ENCODE results near the gene DNAJC12.

Gene DNAJC12

DNA sequence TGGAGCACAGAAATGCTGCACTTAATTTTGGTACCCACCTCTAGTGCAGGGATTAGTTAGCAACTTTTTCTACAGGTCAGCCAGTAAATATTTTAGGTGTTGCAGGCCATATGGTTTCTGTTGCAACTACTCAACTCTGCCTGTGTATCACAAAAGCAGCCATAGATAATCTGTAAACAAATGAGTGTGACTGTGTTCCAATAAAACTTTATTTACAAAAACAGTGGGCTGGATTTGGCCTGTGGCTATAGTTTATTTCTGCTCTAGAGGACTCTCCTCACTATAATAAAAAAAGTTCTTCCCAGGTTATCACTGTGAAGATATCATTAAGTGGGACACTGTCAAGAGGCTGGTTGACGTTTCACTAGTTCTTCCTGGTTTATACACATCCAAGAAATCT is 65.8 kb downstream of the DNAJC12 start:
- Histone ChIP-seq H3K9me3 (ENCODE audit: severe bottlenecking) (no peaks in the 10 kb centered on the region), H3K36me3 (no peaks in the 10 kb centered on the region), H3K27me3 (ENCODE audit: insufficient read depth, low read depth, severe bottlenecking) (peaks cover 20% of the 10 kb centered on the region), H3K27ac (no peak overlapping the region), H3K4me3 (ENCODE audit: low read depth, low read length) (no peak overlapping the region)
- no peak for DNase-seq
- TF ChIP-seq, protein P1, sequence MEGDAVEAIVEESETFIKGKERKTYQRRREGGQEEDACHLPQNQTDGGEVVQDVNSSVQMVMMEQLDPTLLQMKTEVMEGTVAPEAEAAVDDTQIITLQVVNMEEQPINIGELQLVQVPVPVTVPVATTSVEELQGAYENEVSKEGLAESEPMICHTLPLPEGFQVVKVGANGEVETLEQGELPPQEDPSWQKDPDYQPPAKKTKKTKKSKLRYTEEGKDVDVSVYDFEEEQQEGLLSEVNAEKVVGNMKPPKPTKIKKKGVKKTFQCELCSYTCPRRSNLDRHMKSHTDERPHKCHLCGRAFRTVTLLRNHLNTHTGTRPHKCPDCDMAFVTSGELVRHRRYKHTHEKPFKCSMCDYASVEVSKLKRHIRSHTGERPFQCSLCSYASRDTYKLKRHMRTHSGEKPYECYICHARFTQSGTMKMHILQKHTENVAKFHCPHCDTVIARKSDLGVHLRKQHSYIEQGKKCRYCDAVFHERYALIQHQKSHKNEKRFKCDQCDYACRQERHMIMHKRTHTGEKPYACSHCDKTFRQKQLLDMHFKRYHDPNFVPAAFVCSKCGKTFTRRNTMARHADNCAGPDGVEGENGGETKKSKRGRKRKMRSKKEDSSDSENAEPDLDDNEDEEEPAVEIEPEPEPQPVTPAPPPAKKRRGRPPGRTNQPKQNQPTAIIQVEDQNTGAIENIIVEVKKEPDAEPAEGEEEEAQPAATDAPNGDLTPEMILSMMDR (IDR thresholded peaks at IDR 0.05; ENCODE audit: low read depth, low read length) = no peak

DNA sequence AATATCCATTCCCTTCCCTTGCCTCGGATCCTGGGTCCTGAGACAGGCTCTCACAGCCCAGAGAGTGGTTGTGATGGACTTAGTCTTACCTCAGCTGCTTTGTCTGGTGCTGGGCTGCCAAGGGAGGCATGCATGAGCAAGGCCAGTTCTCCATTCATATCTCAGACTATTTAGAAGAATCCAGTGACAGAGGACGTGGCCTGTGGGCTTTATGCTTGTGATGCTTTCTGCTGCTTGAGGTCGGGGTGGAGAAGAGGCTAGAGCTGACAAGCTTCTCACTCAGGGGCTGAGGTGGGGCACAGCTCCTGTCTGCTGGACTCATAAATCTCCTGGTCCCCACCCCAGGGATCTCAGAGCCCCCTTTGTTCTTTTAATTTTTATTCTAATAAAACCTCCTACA is 66.8 kb downstream of the DNAJC12 start:
- H3K27ac ChIP-seq = no peak overlapping the region
- DNase-seq = no peak
- no peak overlapping the region for H3K4me3 ChIP-seq (ENCODE audit: low read depth, low read length)
- TF ChIP-seq, protein P1 (IDR thresholded peaks at IDR 0.05; ENCODE audit: low read depth, low read length) = no peak
- no peaks in the 10 kb centered on the region for H3K36me3 ChIP-seq
- no peaks in the 10 kb centered on the region for H3K9me3 ChIP-seq (ENCODE audit: severe bottlenecking)
- peaks cover 25% of the 10 kb centered on the region for H3K27me3 ChIP-seq (ENCODE audit: insufficient read depth, low read depth, severe bottlenecking)

DNA sequence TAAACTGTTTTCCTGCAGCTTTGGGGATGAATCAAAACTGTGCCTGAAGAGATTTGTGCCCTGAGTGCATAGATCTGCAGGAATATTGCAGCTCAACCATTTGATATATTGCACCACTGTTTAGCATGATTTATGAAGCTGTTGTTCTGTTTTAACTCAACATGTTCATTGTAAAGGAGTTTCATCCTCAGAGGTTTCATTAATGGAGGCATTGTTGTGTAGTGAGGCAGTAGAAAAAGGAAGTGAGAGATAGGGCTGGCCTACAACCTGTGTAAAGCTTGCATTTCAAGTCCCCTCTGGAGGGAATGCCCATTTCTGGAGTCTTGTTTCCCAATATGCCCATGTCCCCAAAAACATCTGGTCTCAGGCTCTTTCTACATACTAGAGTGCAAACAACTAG is 67.5 kb downstream of the DNAJC12 start:
- no peaks in the 10 kb centered on the region for H3K9me3 ChIP-seq (ENCODE audit: severe bottlenecking)
- H3K36me3 ChIP-seq = no peaks in the 10 kb centered on the region
- no peak for DNase-seq
- TF ChIP-seq, protein P1 (IDR thresholded peaks at IDR 0.05; ENCODE audit: low read depth, low read length) = no peak
- peaks cover 25% of the 10 kb centered on the region for H3K27me3 ChIP-seq (ENCODE audit: insufficient read depth, low read depth, severe bottlenecking)
- no peak overlapping the region for H3K4me3 ChIP-seq (ENCODE audit: low read depth, low read length)
- no peak overlapping the region for H3K27ac ChIP-seq

DNA sequence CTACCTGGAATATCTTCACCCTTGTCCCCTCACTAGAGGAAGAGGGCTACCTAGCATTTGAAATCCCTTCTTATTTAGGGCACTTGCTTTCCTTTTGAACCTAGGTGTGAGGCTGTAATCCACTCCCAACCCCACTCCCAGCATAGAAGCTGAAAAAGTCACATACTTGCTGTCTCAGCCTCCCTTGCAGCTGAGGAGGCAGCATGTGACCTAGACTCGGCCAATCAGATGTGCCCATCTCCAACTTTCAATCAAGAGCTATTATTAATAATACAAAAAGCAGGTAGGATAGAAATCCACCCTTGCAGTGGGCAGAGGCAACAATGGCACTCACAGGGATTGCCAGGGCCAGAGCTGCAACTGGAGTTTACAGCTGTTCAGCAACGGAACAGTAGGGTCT is 70.7 kb downstream of the DNAJC12 start:
- Histone ChIP-seq H3K36me3 (no peaks in the 10 kb centered on the region; the same call in 1 of the 2 replicates), H3K4me3 (ENCODE audit: low read depth, low read length) (no peak overlapping the region), H3K27me3 (ENCODE audit: insufficient read depth, low read depth, severe bottlenecking) (peaks cover 34% of the 10 kb centered on the region), H3K27ac (no peak overlapping the region), H3K9me3 (ENCODE audit: severe bottlenecking) (no peaks in the 10 kb centered on the region)
- TF ChIP-seq, protein P1 (IDR thresholded peaks at IDR 0.05; ENCODE audit: low read depth, low read length) = no peak
- no peak for DNase-seq

DNA sequence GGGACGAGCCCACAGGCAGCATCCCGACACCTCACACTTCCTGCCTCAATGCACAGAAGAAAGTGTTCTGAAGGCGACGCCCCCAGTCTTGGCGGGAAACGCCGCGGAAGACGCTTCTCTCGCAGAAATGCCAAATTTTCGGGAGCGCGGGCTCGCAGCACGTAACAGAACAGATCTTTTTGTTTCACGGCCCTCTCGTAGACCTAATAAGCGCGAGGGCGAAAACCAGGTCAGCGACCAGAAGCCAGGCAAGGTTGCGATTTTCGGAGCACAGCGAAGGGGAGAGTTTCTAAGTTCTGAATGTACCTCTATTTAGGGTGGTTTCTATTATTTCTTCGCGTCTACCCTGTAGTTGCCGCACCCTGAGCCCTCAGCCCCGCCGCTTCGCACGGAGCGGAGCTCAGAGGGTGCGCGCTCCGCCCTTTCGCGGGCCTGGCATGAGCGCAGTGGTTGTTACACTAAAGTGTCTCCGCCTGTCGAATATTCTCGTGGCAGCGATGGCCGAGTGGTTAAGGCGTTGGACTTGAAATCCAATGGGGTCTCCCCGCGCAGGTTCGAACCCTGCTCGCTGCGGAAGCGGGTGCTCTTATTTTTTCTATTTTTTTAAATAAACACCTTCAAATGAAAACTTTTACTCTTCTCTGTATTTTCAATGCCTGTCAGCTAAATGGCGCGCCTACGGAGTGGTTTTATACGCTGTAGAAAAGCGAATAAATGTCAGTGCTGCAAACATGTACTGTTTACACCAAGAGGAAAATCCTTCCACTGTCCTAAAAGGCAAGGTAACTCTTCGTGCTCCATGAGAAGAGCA is 73.8 kb downstream of the DNAJC12 start:
- Histone ChIP-seq H3K36me3 (no peaks in the 10 kb centered on the region; the same call in 1 of the 2 replicates), H3K4me3 (ENCODE audit: low read depth, low read length) (peak overlapping the region; percentile 79), H3K9me3 (ENCODE audit: severe bottlenecking) (peaks cover 8% of the 10 kb centered on the region), H3K27me3 (ENCODE audit: insufficient read depth, low read depth, severe bottlenecking) (peaks cover 50% of the 10 kb centered on the region), H3K27ac (peak overlapping the region; percentile 72)
- TF ChIP-seq, protein P1 (IDR thresholded peaks at IDR 0.05; ENCODE audit: low read depth, low read length) = no peak
- DNase-seq = peak; percentile 94
